Cardiac muscle cell (in vitro differentiated cells and primary cell): Measurements from ENCODE around the gene THEMIS. TPM values are rescaled to one million over a fixed set of nuclear protein-coding genes. Genes with fewer than 3 reads are reported as not detected.
A peak's percentile ranks its signal among the peaks of the same experiment; 100 is the strongest.

Experiments used
- DNase-seq, 2 donors: peaks; one replicate each; pipeline versions ENCODE4 v3.0.0 to v3.0.0-alpha.2; 2010 to 2017; ENCODE audit warnings: low read depth in 1 of 2, low spot score in 1 of 2
- H3K27ac ChIP-seq: fragments of 200-600 bp; sonication (generic); 2 replicates; pipeline ENCODE4 v1.5.1; 2016
- H3K27me3 ChIP-seq: fragments of 200-600 bp; sonication (generic); 2 replicates; pipeline ENCODE4 v1.6.0; 2016; ENCODE audit warnings: control low read depth
- H3K36me3 ChIP-seq: fragments of 200-600 bp; sonication (generic); 2 replicates; pipeline ENCODE4 v1.5.1; 2016; ENCODE audit warnings: control low read depth
- H3K4me1 ChIP-seq: fragments of 200-600 bp; sonication (generic); 2 replicates; pipeline ENCODE4 v1.8.1; 2017; ENCODE audit warnings: low read depth, mild to moderate bottlenecking, mixed run types
- H3K4me3 ChIP-seq: fragments of 200-600 bp; sonication (generic); 2 replicates; pipeline ENCODE4 v1.5.1; 2016; ENCODE audit warnings: mild to moderate bottlenecking
- H3K9me3 ChIP-seq: fragments of 200-600 bp; sonication (generic); 2 replicates; pipeline ENCODE4 v1.5.1; 2017; ENCODE audit warnings: low read depth, mild to moderate bottlenecking, control low read depth
- polyA plus RNA-seq: library from polyadenylated mRNA; unstranded; fragments of >200 nt; fragmentation: Nextera tagmentation; extraction: Ambion mirVana; gene quantifications from 2 replicates; pipeline ENCODE4 v1.2.1, GENCODE V29; 2016
- total RNA-seq: library from RNA; depleted of rRNA; stranded (reverse); fragments of >200 nt; gene quantifications from 2 replicates; pipeline ENCODE4 v1.2.3, GENCODE V29; 2016
- TF ChIP-seq, protein P1 (sequence below): IDR thresholded peaks from 2 replicates; pipeline ENCODE4 v1.5.1; 2012; ENCODE audit warnings: low read depth, mild to moderate bottlenecking, low read length

The THEMIS gene
- total and polyA plus RNA-seq, 2 experiments from 2014 or later: 0.06 TPM; not detected in 1

DNA sequence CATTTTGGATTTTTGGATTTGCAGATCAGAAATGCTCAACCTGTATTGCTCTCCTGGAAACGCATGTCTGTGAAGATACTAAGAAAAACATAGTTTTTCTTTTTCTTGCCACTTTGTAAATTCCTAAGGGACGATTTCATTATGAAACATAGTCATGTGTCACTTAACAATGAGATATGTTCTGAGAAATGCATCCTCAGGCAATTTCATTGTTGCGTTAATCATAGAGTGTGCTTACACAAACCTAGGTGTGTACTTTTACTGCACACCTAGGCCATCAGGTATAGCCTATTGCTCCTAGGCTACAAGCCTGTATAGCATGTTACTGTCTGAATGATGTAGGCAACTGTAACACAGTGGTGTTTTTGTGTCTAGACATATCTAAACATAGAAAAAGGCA, 13.4 kb upstream of the THEMIS start:
- no peak overlapping the region for H3K4me3 ChIP-seq
- no peaks in the 10 kb centered on the region for H3K27me3 ChIP-seq
- no peaks in the 10 kb centered on the region for H3K9me3 ChIP-seq
- no peaks in the 10 kb centered on the region for H3K36me3 ChIP-seq
- no peak overlapping the region for H3K27ac ChIP-seq
- no peaks in the 10 kb centered on the region for H3K4me1 ChIP-seq
- TF ChIP-seq, protein P1, sequence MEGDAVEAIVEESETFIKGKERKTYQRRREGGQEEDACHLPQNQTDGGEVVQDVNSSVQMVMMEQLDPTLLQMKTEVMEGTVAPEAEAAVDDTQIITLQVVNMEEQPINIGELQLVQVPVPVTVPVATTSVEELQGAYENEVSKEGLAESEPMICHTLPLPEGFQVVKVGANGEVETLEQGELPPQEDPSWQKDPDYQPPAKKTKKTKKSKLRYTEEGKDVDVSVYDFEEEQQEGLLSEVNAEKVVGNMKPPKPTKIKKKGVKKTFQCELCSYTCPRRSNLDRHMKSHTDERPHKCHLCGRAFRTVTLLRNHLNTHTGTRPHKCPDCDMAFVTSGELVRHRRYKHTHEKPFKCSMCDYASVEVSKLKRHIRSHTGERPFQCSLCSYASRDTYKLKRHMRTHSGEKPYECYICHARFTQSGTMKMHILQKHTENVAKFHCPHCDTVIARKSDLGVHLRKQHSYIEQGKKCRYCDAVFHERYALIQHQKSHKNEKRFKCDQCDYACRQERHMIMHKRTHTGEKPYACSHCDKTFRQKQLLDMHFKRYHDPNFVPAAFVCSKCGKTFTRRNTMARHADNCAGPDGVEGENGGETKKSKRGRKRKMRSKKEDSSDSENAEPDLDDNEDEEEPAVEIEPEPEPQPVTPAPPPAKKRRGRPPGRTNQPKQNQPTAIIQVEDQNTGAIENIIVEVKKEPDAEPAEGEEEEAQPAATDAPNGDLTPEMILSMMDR: no peak
- no peak for DNase-seq

DNA sequence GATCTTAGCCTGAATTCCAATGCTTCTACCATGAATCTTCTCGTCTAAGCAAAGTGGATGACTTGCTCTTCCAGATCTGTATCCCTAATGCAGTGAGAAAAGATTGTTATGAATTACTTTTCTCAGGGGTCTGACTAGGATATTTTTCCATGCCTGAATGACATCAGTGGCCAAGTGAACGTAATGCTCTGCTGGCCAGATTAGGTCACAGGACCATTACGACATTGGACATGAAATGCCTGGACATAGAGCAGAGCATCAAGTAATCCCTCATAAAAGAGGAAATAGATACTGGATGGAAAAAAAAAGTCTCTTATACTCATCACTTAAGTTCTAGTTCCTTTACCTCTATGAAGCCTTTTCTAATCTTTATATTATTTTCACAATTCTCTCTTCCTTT, 12.1 kb upstream of the THEMIS start:
- no peaks in the 10 kb centered on the region for H3K27me3 ChIP-seq
- H3K9me3 ChIP-seq: no peaks in the 10 kb centered on the region
- H3K27ac ChIP-seq: no peak overlapping the region
- no peak for DNase-seq
- TF ChIP-seq, protein P1: no peak
- H3K36me3 ChIP-seq: no peaks in the 10 kb centered on the region
- H3K4me1 ChIP-seq: no peaks in the 10 kb centered on the region
- H3K4me3 ChIP-seq: no peak overlapping the region

DNA sequence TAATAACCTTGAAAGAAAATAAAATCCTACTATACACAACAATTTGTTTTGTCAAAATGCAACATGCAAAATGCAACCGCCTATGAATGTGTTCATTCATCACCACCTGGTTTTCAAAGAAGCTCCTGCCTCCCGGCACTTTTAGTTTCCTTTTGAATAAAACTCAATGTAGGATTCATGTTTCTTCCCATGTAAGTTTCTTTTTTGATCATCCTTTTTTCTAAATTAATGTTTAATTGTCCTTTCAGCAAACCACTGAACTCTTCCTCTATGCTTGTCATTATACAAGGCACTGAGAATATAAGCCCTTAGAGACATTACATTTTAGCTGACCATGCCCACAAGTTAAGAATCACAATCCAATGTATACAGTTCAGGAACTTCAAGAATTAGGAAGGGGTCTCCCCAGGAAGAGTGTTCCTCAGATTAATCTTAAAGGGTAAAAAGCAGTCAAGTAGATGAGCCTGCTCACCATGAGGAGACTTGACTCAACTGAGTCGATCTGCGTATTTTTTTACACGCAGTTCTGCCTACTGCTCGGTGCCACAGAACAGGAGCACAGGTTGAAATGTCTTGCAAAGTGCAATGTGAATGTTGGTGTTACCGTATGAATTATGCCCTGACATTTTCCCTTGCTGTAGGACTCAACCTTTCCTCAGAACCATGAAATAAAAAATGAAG, 7.2 kb upstream of the THEMIS start:
- TF ChIP-seq, protein P1: no peak
- no peak overlapping the region for H3K27ac ChIP-seq
- H3K27me3 ChIP-seq: no peaks in the 10 kb centered on the region
- DNase-seq: no peak
- no peaks in the 10 kb centered on the region for H3K9me3 ChIP-seq
- H3K4me1 ChIP-seq: peaks cover 10% of the 10 kb centered on the region
- no peak overlapping the region for H3K4me3 ChIP-seq
- no peaks in the 10 kb centered on the region for H3K36me3 ChIP-seq

DNA sequence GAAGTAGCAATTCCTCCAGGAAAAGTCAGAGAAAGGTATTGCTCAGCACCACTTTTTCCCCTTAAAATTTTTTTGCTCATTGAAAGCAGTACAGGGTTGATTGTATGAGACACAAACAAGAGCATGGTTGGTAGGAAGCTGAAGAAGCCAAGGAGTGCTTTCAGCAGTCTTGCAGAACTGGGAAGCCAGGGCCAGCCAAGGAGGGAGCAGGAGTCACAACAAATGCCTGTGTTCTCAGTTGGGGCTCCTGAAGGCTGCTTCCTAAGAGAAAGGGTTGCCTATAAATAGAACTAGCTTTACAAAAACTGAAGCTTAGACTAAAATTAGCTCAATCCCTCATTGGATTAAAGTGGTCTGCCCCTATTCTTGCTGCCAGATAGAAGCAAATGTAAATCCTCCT, 3.3 kb upstream of the THEMIS start:
- Histone ChIP-seq H3K4me3 (no peak overlapping the region), H3K27me3 (no peaks in the 10 kb centered on the region), H3K4me1 (peaks cover 10% of the 10 kb centered on the region), H3K9me3 (no peaks in the 10 kb centered on the region), H3K36me3 (no peaks in the 10 kb centered on the region), H3K27ac (peak overlapping the region; percentile 65)
- peak in 1 of 2 donors; percentile 41 for DNase-seq
- TF ChIP-seq, protein P1: no peak

DNA sequence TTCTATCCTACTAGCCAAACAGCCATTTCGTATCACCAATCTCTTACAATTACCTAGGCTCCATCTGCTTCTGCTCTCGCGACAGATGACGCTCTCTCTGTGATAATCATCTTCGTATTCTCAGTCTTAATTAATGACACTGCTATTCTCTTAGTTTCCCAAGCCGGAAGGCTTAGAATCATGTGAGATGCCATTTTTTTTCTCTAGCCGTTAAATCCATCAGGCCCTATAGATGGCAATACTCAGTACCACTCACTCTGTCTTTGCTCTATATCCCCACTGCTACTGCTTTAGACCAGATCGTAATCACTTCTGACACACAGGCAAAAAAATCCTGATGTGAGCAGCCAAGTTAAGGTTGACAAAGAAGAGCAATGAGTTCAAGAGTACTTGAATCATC, 2.1 kb upstream of the THEMIS start:
- TF ChIP-seq, protein P1: no peak
- Histone ChIP-seq H3K27ac (no peak overlapping the region), H3K36me3 (no peaks in the 10 kb centered on the region), H3K27me3 (no peaks in the 10 kb centered on the region), H3K9me3 (no peaks in the 10 kb centered on the region), H3K4me3 (no peak overlapping the region), H3K4me1 (peaks cover 10% of the 10 kb centered on the region)
- DNase-seq: no peak
